MCF 10A (cell line): Measurements from ENCODE around the gene MMS22L. TPM values are rescaled to one million over a fixed set of nuclear protein-coding genes. Genes with fewer than 3 reads are reported as not detected.

Source experiments
- BruUV-seq: library from RNA; stranded (reverse); fragments of 400-500 nt; replicated peaks from 2 replicates; lab custom pipeline; 2021; lab: Mats Ljungman, UMichigan
- CTCF ChIA-PET: fragments of 300-600 bp; sonication (Branson Sonifier 250); formaldehyde crosslinking; extraction: SDS; loops from one replicate; lab custom pipeline; 2021; ENCODE audit warnings: antibody characterized with exemption, inconsistent platforms; lab: Yijun Ruan, JAX
- POLR2A ChIA-PET: fragments of 300-600, 350-650 bp; sonication (Branson Sonifier 250); formaldehyde crosslinking; extraction: SDS; loops from one replicate; lab custom pipeline; 2020; ENCODE audit warnings: antibody characterized with exemption, inconsistent platforms; lab: Yijun Ruan, JAX
- DNase-seq: peaks from one replicate; pipeline ENCODE4 v3.0.0-alpha.2; 2018; ENCODE audit not compliant: unreplicated experiment
- H3K27ac Mint-ChIP-seq: one replicate; pipeline ENCODE4 v1.8.0; 2022; ENCODE audit warnings: mild to moderate bottlenecking, low read depth, mixed read lengths; ENCODE audit not compliant: unreplicated experiment
- H3K27me3 Mint-ChIP-seq: one replicate; pipeline ENCODE4 v1.8.0; 2022; ENCODE audit warnings: mixed read lengths; ENCODE audit not compliant: insufficient read depth, unreplicated experiment
- H3K36me3 Mint-ChIP-seq: one replicate; pipeline ENCODE4 v1.8.0; 2022; ENCODE audit warnings: mild to moderate bottlenecking, moderate library complexity, mixed read lengths; ENCODE audit not compliant: insufficient read depth, unreplicated experiment
- H3K4me1 Mint-ChIP-seq: one replicate; pipeline ENCODE4 v1.8.0; 2022; ENCODE audit warnings: mixed read lengths; ENCODE audit not compliant: insufficient read depth, unreplicated experiment
- H3K4me3 Mint-ChIP-seq: one replicate; pipeline ENCODE4 v1.8.0; 2022; ENCODE audit warnings: mild to moderate bottlenecking, moderate library complexity, mixed read lengths; ENCODE audit not compliant: unreplicated experiment
- H3K9me3 Mint-ChIP-seq: one replicate; pipeline ENCODE4 v1.8.0; 2022; ENCODE audit warnings: mixed read lengths; ENCODE audit not compliant: unreplicated experiment
- intact Hi-C: fragments of 100-400 bp; cut with micrococcal nuclease; formaldehyde crosslinking; loops from 2 replicates; pipeline ENCODE4 v1.14.1; 2022
- total RNA-seq: library from RNA; stranded (reverse); gene quantifications from 2 replicates; pipeline ENCODE4 v1.2.3, GENCODE V29; 2022
- TF ChIP-seq, protein P1 (sequence below): fragments of 200-600 bp; IDR thresholded peaks from one replicate; pipeline ENCODE4 v1.8.0; 2022; ENCODE audit warnings: antibody characterized with exemption, mild to moderate bottlenecking; ENCODE audit not compliant: unreplicated experiment

The MMS22L gene
- total RNA-seq, 1 experiment from 2014 or later = 9.8 TPM

- CTCF ChIA-PET = no interaction called here
- Mint-ChIP-seq H3K27me3 (no peaks in the 10 kb centered on the region), H3K4me1 (no peaks in the 10 kb centered on the region), H3K4me3 (no peak overlapping the region), H3K27ac (no peak overlapping the region), H3K9me3 (no peaks in the 10 kb centered on the region), H3K36me3 (peaks cover 6% of the 10 kb centered on the region)
- POLR2A ChIA-PET = no interaction called here
- BruUV-seq = no TSS peak
- no peak for DNase-seq
- intact Hi-C loops = no loop called here
- TF ChIP-seq, protein P1, sequence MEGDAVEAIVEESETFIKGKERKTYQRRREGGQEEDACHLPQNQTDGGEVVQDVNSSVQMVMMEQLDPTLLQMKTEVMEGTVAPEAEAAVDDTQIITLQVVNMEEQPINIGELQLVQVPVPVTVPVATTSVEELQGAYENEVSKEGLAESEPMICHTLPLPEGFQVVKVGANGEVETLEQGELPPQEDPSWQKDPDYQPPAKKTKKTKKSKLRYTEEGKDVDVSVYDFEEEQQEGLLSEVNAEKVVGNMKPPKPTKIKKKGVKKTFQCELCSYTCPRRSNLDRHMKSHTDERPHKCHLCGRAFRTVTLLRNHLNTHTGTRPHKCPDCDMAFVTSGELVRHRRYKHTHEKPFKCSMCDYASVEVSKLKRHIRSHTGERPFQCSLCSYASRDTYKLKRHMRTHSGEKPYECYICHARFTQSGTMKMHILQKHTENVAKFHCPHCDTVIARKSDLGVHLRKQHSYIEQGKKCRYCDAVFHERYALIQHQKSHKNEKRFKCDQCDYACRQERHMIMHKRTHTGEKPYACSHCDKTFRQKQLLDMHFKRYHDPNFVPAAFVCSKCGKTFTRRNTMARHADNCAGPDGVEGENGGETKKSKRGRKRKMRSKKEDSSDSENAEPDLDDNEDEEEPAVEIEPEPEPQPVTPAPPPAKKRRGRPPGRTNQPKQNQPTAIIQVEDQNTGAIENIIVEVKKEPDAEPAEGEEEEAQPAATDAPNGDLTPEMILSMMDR = no peak
Measured at GRCh38 chr6:97151601-97152000, 131.4 kb downstream of the MMS22L start.

DNA sequence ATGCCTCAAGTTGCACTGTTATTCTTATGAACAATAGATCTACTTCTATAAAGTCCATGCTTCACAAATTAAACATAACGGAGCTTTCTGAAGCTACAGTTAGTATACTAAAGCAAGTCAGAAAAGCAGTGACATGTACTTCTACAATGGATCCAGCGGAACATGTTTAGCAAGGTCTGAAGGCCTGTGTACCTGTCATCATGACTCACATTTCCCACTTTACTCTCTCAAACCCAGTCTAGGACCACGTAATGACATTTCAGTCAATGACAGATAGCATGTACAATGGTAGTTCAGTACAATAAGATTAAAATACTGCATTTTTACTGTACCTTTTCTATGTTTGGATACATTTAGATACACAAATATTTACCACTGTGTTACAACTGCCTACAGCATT is 132.1 kb downstream of the MMS22L start:
- Mint-ChIP-seq H3K36me3 (peaks cover 1% of the 10 kb centered on the region), H3K27me3 (no peaks in the 10 kb centered on the region), H3K4me1 (no peaks in the 10 kb centered on the region), H3K4me3 (no peak overlapping the region), H3K9me3 (no peaks in the 10 kb centered on the region), H3K27ac (no peak overlapping the region)
- TF ChIP-seq, protein P1 = no peak
- no TSS peak for BruUV-seq
- DNase-seq = no peak
- ChIA-PET CTCF (no interaction called here), POLR2A (no interaction called here)
- intact Hi-C loops = no loop called here

GRCh38 chr6:97147421-97147820 is 135.6 kb downstream of the MMS22L start:
- ChIA-PET POLR2A (interaction anchor here (0.6 kb wide), 2 partner anchors 23 to 46 kb away, joined by 3 to 4 read pairs; no protein-coding TSS in a partner anchor), CTCF (interaction anchor here (1.6 kb wide), 1 partner anchor 350 kb away, joined by 4 read pairs; no protein-coding TSS in a partner anchor)
- DNase-seq = no peak
- Mint-ChIP-seq H3K9me3 (no peaks in the 10 kb centered on the region), H3K36me3 (no peaks in the 10 kb centered on the region), H3K4me1 (no peaks in the 10 kb centered on the region), H3K27ac (no peak overlapping the region), H3K27me3 (no peaks in the 10 kb centered on the region), H3K4me3 (no peak overlapping the region)
- intact Hi-C loops = no loop called here
- TF ChIP-seq, protein P1 = no peak
- BruUV-seq = no TSS peak

DNA sequence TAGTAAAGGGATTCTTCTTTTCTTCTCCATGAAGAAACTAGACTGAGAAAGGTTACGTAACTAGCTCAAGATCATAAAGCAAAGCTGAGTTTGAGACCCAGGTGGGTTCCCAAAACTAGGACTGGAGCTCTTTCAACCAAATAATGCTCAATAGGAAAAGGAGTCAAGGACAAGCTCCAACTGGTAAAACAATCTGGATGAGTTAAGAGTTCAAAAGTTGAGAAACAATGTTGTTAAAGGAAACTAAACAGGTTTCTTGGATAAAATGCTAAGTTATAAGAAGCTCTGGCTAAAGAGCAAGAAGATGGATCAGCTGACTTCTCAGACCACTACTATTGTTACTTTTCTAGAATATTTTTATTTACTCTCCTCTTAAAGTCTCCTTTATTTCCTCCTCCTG is 137.3 kb downstream of the MMS22L start:
- BruUV-seq = no TSS peak
- no peaks in the 10 kb centered on the region for H3K4me1 Mint-ChIP-seq
- no peak for DNase-seq
- CTCF ChIA-PET = interaction anchor here (1.0 kb wide), 2 partner anchors 87 to 248 kb away, joined by 3 to 5 read pairs; no protein-coding TSS in a partner anchor
- H3K27ac Mint-ChIP-seq = no peak overlapping the region
- H3K9me3 Mint-ChIP-seq = no peaks in the 10 kb centered on the region
- H3K27me3 Mint-ChIP-seq = no peaks in the 10 kb centered on the region
- TF ChIP-seq, protein P1 = no peak
- intact Hi-C loops = no loop called here
- POLR2A ChIA-PET = no interaction called here
- no peaks in the 10 kb centered on the region for H3K36me3 Mint-ChIP-seq
- H3K4me3 Mint-ChIP-seq = no peak overlapping the region
